ENCODE results near the gene FAM174C. TPM values are rescaled to one million over a fixed set of nuclear protein-coding genes. Genes with fewer than 3 reads are reported as not detected.

The FAM174C gene
- total and polyA plus RNA-seq, 2 donors (not counting 3 experiments of a cell fraction or from before 2014, with no cell fraction given), result 46.7 to 83.9 TPM

DNA sequence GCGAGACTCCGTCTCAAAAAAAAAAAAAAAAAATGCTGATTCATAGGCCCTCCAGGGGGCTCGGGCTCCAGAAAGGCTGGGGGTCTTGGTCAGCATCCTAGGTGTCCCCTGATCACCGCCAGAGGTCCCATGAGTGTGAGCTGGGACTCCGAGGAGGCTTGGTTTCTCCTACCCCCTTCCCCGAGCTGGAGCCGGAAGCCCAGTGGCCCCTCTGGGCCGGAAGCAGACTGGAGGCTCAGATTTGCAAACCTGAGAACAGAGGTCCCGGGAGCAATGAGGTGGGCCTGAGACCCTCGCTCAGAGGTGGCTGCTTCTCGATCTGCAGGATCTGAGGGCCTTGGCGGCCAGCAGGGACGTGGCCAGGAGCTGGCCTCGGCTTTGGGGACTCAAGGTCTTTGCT is 51.8 kb downstream of the FAM174C start:
- DNase-seq (ENCODE audit: low read depth, low spot score) (no peak), FAIRE-seq (no peak)
- CTCF ChIA-PET, result interaction anchor here (0.9 to 2.5 kb wide), 3 partner anchors 9 to 13 kb away, joined by 3 to 10 read pairs (median 5); no protein-coding TSS in a partner anchor
- H3K9ac ChIP-seq (replicated peaks; ENCODE audit: extremely low read depth, insufficient read depth, low read length), result no peak overlapping the region
- no peaks in the 10 kb centered on the region for H4K20me1 ChIP-seq (replicated peaks; ENCODE audit: control insufficient read depth, extremely low read depth, insufficient read depth, low read length)
- dilution Hi-C loops (cut with MboI; ENCODE audit: extremely low pct_ligation_motif_present, low sequenced_read_pairs) (no loop called here), intact Hi-C loops (cut with micrococcal nuclease) (no loop called here)
- H3K27me3 ChIP-seq (ENCODE audit: control insufficient read depth in 2 of 2, insufficient read depth in 2 of 2, low read length in 2 of 2), result peaks cover 0 to 2% of the 10 kb centered on the region in 2 experiments
- no TSS peak for BruUV-seq (replicated peaks)
- no peaks in the 10 kb centered on the region for H3K36me3 ChIP-seq (ENCODE audit: control insufficient read depth in 2 of 2, extremely low read depth in 1 of 2, insufficient read depth in 2 of 2, low read length in 2 of 2)
- peaks cover 8% of the 10 kb centered on the region for H3K4me1 ChIP-seq (ENCODE audit: control insufficient read depth, extremely low read depth, insufficient read depth, low read length)
- POLR2A ChIA-PET, result no interaction called here
- TF ChIP-seq JUN (IDR thresholded peaks at IDR 0.05; ENCODE audit: borderline replicate concordance, insufficient read depth, insufficient read length, low read depth) (no peak), MYC (IDR thresholded peaks at IDR 0.05; ENCODE audit: low read depth, low read length) (no peak), EZH2 (IDR thresholded peaks at IDR 0.05; ENCODE audit: borderline replicate concordance, low read depth, low read length, severe bottlenecking) (no peak), FOS (IDR thresholded peaks at IDR 0.05; ENCODE audit: borderline replicate concordance, insufficient read depth, low read length) (no peak), POLR2AphosphoS5 (IDR thresholded peaks at IDR 0.05; ENCODE audit: insufficient read depth, low read depth, low read length) (no peak), GATA2 (IDR thresholded peaks at IDR 0.05; ENCODE audit: insufficient read depth, insufficient read length, low read depth, low read length) (no peak), POLR2A (IDR thresholded peaks at IDR 0.05; ENCODE audit: low read depth, low read length) (no peak)
- TF ChIP-seq, protein P1, sequence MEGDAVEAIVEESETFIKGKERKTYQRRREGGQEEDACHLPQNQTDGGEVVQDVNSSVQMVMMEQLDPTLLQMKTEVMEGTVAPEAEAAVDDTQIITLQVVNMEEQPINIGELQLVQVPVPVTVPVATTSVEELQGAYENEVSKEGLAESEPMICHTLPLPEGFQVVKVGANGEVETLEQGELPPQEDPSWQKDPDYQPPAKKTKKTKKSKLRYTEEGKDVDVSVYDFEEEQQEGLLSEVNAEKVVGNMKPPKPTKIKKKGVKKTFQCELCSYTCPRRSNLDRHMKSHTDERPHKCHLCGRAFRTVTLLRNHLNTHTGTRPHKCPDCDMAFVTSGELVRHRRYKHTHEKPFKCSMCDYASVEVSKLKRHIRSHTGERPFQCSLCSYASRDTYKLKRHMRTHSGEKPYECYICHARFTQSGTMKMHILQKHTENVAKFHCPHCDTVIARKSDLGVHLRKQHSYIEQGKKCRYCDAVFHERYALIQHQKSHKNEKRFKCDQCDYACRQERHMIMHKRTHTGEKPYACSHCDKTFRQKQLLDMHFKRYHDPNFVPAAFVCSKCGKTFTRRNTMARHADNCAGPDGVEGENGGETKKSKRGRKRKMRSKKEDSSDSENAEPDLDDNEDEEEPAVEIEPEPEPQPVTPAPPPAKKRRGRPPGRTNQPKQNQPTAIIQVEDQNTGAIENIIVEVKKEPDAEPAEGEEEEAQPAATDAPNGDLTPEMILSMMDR (IDR thresholded peaks at IDR 0.05; ENCODE audit: extremely low read depth in 1 of 2, insufficient read depth in 1 of 2, low read depth in 1 of 2, low read length in 2 of 2), result no peak
- TF ChIP-seq, protein P2, sequence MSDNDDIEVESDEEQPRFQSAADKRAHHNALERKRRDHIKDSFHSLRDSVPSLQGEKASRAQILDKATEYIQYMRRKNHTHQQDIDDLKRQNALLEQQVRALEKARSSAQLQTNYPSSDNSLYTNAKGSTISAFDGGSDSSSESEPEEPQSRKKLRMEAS (IDR thresholded peaks at IDR 0.05; ENCODE audit: insufficient read depth, insufficient read length), result no peak
- H3K9me1 ChIP-seq (replicated peaks; ENCODE audit: control insufficient read depth, extremely low read depth, insufficient read depth, low read length), result no peaks in the 10 kb centered on the region
- no peak overlapping the region for H2AFZ ChIP-seq (ENCODE audit: low read depth, low read length)
- H3K27ac ChIP-seq (ENCODE audit: insufficient read depth, low read depth, low read length), result no peak overlapping the region
- no peak overlapping the region for H3K4me2 ChIP-seq (ENCODE audit: insufficient read depth, low read length)
- no peak overlapping the region for H3K4me3 ChIP-seq (replicated peaks in 1 of 3; ENCODE audit: insufficient read depth in 1 of 3, low read depth in 1 of 3, low read length in 3 of 3)
- H3K9me3 ChIP-seq (replicated peaks; ENCODE audit: control insufficient read depth, insufficient read depth, low read length), result no peaks in the 10 kb centered on the region
- H3K79me2 ChIP-seq (ENCODE audit: control insufficient read depth, insufficient read depth, low read length), result no peaks in the 10 kb centered on the region

Other genes with a start within 250 kb of the FAM174C start
- gene CNN2, start 248.9 kb upstream of the FAM174C start, total RNA-seq, result 280 and 286 TPM in 2 replicates
- 185 and 207 TPM in 2 replicates for gene CNN2, start 248.9 kb upstream of the FAM174C start, polyA plus RNA-seq
- gene ABCA7, start 235.4 kb upstream of the FAM174C start, total RNA-seq, result 9.8 and 11.0 TPM in 2 replicates
- gene ABCA7, start 235.4 kb upstream of the FAM174C start, polyA plus RNA-seq, result 4.9 and 5.7 TPM in 2 replicates
- 10.4 and 12.5 TPM in 2 replicates for gene ARHGAP45, start 208.4 kb upstream of the FAM174C start, total RNA-seq
- gene ARHGAP45, start 208.4 kb upstream of the FAM174C start, polyA plus RNA-seq, result 6.9 and 7.5 TPM in 2 replicates
- 252 and 272 TPM in 2 replicates for gene POLR2E, start 180.2 kb upstream of the FAM174C start, total RNA-seq
- gene POLR2E, start 180.2 kb upstream of the FAM174C start, polyA plus RNA-seq, result 344 and 394 TPM in 2 replicates
- gene GPX4, start 171.5 kb upstream of the FAM174C start, total RNA-seq, result 445 and 469 TPM in 2 replicates
- 1,136 and 1,398 TPM in 2 replicates for gene GPX4, start 171.5 kb upstream of the FAM174C start, polyA plus RNA-seq
- 63.8 and 65.7 TPM in 2 replicates for gene SBNO2, start 101.3 kb upstream of the FAM174C start, total RNA-seq
- 31.4 and 35.8 TPM in 2 replicates for gene SBNO2, start 101.3 kb upstream of the FAM174C start, polyA plus RNA-seq
- gene STK11, start 69.8 kb upstream of the FAM174C start, total RNA-seq, result 67.1 and 75.4 TPM in 2 replicates
- 39.4 and 48.3 TPM in 2 replicates for gene STK11, start 69.8 kb upstream of the FAM174C start, polyA plus RNA-seq
- gene CBARP, start 37.5 kb upstream of the FAM174C start, total RNA-seq, result 9.2 and 9.6 TPM in 2 replicates
- 3.5 and 4.4 TPM in 2 replicates for gene CBARP, start 37.5 kb upstream of the FAM174C start, polyA plus RNA-seq
- 190 and 192 TPM in 2 replicates for gene ATP5F1D, start 33.8 kb upstream of the FAM174C start, total RNA-seq
- 167 and 236 TPM in 2 replicates for gene ATP5F1D, start 33.8 kb upstream of the FAM174C start, polyA plus RNA-seq
- gene MIDN, start 26.9 kb upstream of the FAM174C start, total RNA-seq, result 85.9 and 107 TPM in 2 replicates
- 20.0 and 23.6 TPM in 2 replicates for gene MIDN, start 26.9 kb upstream of the FAM174C start, polyA plus RNA-seq
- gene CIRBP, start 6.2 kb upstream of the FAM174C start, total RNA-seq, result 225 and 229 TPM in 2 replicates
- 267 and 439 TPM in 2 replicates for gene CIRBP, start 6.2 kb upstream of the FAM174C start, polyA plus RNA-seq
- gene EFNA2, start 10.3 kb downstream of the FAM174C start, total RNA-seq, result 1.1 and 2.5 TPM in 2 replicates
- 0.52 and 0.99 TPM in 2 replicates for gene EFNA2, start 10.3 kb downstream of the FAM174C start, polyA plus RNA-seq
- gene NDUFS7, start 108.4 kb downstream of the FAM174C start, total RNA-seq, result 95.8 and 101 TPM in 2 replicates
- gene NDUFS7, start 108.4 kb downstream of the FAM174C start, polyA plus RNA-seq, result 224 and 352 TPM in 2 replicates
- gene GAMT, start 126.0 kb downstream of the FAM174C start, total RNA-seq, result 20.0 and 22.1 TPM in 2 replicates
- gene GAMT, start 126.0 kb downstream of the FAM174C start, polyA plus RNA-seq, result 36.9 and 46.8 TPM in 2 replicates
- gene DAZAP1, start 132.1 kb downstream of the FAM174C start, total RNA-seq, result 177 and 187 TPM in 2 replicates
- 50.1 and 51.5 TPM in 2 replicates for gene DAZAP1, start 132.1 kb downstream of the FAM174C start, polyA plus RNA-seq
- 1,260 and 1,287 TPM in 2 replicates for gene RPS15, start 162.9 kb downstream of the FAM174C start, total RNA-seq
- gene RPS15, start 162.9 kb downstream of the FAM174C start, polyA plus RNA-seq, result 2,646 and 3,270 TPM in 2 replicates
- 0.04 and 0.23 TPM in 2 replicates for gene APC2, start 174.6 kb downstream of the FAM174C start, total RNA-seq
- 0.01 and 0.05 TPM in 2 replicates for gene APC2, start 174.6 kb downstream of the FAM174C start, polyA plus RNA-seq
- gene C19orf25, start 203.7 kb downstream of the FAM174C start, total RNA-seq, result 28.0 and 29.0 TPM in 2 replicates
- gene C19orf25, start 203.7 kb downstream of the FAM174C start, polyA plus RNA-seq, result 34.6 and 40.3 TPM in 2 replicates
- gene PCSK4, start 214.8 kb downstream of the FAM174C start, total RNA-seq, result 0.92 and 1.2 TPM in 2 replicates
- 1.7 TPM in 2 replicates for gene PCSK4, start 214.8 kb downstream of the FAM174C start, polyA plus RNA-seq
- gene REEP6, start 215.7 kb downstream of the FAM174C start, total RNA-seq, result 1.5 and 1.8 TPM in 2 replicates
- gene REEP6, start 215.7 kb downstream of the FAM174C start, polyA plus RNA-seq, result 1.3 and 1.5 TPM in 2 replicates
- not detected in 2 replicates for gene ADAMTSL5, start 237.5 kb downstream of the FAM174C start, total RNA-seq
- 0.07 TPM in 1 of 2 replicates, not detected in the other for gene ADAMTSL5, start 237.5 kb downstream of the FAM174C start, polyA plus RNA-seq
- not detected in 2 replicates for gene PLK5, start 248.5 kb downstream of the FAM174C start, total RNA-seq
- gene PLK5, start 248.5 kb downstream of the FAM174C start, polyA plus RNA-seq, result not detected in 2 replicates